IPS-NIHi7 (cell line): ENCODE data around the gene TRAF3.
"Not testable (repeated sequence)": the region's sequence is repeated elsewhere in the genome, so short reads cannot be mapped to it uniquely, and the experiment has no call there.

Source experiments
- DNase-seq: peaks from one replicate; pipeline ENCODE4 v3.0.0; 2012; ENCODE audit warnings: mixed read lengths; ENCODE audit errors: extremely low spot score

Gene TRAF3

DNA sequence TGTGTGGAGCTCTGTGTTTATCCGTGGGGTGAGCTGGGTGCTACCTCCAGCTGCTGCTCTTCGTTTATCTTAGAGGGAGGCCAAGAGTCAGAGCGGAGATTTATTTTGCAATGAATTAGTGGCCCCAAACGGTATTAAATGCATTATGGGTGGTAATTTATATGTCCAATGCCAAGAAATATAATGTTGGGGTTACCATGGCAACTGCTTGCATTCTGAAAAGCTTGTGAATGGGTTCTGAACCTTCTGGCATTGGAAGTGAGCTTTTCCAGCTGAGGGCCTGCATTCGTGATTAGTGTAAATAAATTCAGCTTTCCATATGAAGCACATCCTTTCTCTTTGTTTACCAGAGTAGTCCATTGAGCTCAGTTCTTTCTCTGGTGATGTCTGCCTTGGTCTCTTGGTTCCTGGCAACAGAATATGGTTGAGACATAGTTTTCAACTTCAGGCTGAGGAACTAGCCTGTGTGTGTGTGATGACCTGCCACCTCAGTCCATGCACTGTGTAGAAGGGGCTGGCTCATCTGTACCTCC is 51.8 kb downstream of the TRAF3 start:
- no peak for DNase-seq

DNA sequence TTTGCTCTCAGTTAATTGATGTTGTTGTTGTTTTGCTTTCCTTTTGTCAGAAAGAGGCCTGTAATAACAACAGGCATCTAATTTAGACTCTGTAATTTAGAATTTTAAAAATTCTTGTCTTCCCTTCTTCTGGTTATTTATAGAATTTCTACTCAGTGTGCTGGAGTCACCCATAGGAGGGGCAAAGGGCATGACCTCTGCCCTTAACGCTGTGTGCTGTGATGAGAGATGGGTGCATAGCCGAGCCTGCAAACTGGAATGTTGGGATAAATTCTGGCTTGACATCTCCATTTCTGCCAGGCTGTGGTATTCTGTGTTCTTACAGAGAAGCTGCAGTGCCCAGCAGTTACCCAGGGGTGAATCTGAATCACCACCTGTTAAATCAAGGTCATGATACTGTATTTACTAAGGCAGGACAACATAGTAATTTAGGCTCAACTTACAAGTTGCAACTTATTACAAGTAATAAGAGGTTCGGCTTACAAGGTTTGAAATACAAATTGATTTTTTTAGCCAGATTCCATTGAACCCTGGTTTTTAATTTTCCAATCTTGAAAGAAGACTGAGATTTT is 53.3 kb downstream of the TRAF3 start:
- DNase-seq, result no peak

DNA sequence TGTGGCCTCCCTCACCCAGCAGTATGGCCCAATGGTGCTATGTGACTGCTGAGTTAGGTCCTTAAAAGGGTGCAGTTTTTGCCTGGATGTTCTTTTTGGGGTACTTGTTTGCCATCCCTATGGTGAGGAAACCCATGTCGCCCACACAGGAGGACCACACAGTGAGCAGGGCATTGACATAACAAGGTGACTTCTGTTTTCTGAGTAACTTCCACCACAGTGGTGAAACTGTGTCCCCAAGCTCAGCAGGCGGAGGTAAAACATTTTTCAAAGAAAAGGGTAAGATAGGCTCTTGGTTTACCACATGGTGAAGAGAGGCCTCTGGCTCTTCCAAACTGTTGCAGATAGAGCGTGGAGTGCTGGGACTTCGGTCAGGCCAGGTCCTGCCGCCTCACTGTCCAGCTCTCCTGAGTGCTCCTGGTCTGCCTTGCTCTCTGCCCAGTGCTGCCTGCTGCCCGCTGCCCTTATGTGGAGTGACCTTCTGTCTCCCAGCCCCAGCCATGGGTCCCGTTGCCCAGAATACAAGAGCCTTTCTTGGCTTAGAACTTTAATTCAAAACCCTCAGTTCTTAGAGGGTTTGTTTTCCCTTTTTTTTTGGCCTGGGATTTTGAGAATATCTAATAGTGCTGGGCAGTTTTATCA is 54.0 kb downstream of the TRAF3 start:
- DNase-seq, result no peak

DNA sequence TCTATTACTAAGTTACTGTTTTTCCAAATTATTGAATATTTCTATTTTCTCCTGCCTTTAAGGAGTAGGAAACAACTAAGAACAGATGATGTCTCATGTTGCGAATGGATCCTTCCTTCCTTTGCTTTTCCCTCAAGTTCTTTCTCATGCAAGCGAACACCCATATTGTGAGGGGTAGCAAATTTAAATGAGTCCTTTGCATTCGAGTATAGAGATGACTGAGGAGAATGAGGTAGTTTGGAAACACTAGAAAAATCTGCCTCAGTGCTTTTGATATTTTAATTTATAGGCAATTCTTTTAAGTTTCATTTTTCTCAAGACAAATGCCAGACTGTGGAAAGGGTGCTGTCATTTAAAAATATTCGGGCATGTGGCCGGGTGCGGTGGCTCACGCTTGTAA is 56.1 kb downstream of the TRAF3 start:
- DNase-seq, result no peak

DNA sequence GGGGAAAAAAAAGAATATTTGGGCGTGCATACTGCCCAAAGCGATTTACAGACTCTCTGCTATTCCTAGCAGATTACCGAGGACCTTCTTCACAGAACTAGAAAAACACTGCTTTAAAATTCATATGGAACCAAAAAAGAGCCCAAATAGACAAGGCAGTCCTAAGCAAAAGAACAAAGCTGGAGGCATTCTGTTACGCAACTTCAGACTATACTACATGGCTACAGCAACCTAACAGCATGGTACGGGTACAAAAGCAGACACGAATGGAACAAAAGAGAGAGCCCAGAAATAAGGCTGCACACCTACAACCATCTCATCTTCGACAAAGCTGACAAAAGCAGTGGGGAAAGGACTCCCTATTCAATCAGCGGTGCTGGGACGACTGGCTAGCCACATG is 56.7 kb downstream of the TRAF3 start:
- DNase-seq, result no peak

DNA sequence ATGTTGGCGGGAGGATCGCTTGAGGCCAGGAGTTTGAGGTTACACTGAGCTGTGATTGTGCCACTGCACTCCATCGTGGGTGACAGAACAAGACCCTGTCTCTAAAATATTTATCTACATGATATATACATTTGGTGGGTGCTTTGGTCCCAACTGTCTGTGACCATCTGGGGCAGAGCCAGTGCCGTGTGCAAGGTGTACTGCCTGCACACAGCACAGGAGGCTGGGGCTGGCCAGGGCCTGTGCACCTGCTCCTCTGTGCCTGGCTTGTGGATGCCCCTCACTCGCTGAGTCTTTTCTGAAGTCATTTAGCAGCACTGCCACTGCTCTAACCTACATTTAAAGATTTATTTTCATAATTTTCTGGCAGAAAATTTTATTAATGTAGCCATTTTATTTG is 58.7 kb downstream of the TRAF3 start:
- no peak for DNase-seq

DNA sequence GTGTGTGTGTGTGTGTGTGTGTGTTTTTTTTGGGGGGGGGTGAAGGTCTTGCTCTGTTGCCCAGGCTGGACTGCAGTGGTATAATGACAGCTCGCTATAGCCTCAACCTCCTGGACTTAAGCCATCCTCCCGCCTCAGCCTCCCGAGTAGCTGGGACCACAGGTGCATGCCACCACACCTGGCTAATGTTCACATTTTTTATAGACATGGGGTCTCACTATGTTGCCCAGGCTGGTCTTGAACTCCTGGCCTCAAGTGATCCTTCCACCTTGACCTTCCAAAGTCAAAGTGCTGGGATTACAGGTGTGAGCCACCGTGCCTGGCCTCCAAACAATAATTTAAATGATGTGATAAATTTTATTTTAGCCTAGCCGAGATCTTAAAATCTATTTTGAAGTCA is 59.9 kb downstream of the TRAF3 start:
- not testable (repeated sequence) for DNase-seq

DNA sequence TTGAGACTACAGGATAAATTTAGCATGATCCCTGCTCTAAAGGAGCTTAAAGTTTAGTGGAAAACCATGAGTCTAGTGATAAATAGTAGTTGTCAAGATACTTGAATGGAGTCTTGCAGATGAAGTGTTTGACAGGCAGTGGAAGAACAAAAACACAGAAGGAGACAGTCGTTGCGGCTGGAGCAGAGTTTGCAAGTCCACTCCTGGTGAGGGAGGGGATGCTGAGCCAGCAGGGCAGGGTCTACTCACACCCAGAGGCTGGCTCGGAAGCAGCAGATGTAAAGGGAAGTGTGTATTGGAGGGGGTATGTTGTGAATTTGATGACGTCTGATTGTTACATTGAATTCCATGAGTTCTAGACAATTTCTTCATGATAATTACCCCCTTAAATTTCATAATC is 61.3 kb downstream of the TRAF3 start:
- DNase-seq, result no peak

DNA sequence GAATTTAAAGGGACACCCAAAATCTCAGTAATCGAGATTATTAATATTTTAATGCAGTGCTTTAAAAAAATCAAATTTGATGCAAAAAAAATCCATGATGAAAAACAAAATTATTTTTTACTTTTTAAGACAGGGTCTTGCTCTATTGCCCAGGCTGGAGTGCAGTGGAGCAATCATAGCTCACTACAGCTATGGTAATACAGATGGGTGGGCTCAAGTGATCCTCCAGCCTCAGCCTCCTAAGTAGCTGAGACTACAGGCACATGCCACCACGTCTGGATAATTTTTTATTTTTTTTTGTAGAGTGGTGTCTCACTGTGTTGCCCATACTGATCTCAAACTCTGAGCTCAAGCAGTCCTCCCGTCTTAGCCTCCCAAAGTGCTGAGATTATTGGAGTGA is 62.9 kb downstream of the TRAF3 start:
- no peak for DNase-seq

DNA sequence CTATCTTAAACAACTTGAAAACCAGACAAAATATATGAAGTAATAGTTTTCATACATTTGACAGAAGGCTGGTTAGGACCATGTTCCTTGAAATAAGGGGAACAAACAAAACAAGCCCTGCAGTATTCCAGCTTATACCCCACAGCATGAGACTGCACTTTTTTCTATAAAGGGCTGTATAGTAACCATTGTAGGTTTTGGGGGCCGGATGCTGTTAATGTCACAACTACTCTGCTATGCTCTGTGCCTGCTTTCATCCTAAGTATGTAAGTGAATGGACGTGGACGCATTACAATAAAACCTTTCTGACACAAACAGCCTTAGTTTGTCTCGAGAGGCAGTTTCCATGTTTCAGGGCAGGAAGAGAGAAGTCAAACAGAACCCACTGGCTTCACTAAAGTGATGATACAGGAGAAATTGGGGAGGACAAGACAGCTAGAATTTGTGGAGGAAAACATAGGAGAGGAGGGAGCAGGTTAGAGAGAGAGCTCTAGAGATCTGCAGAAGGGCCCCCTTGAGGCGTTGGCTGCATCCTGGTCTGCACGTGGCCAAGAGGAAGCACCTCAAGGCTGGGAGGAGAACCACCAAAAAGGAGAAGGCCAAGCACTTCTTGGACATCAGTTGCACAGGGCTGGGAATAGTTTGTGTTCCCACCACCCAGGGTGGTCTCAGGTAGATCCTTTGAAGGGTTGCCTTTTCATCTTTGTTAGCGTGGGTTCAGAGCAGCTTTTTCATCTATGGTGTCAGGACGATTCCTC is 63.7 kb downstream of the TRAF3 start:
- no peak for DNase-seq

DNA sequence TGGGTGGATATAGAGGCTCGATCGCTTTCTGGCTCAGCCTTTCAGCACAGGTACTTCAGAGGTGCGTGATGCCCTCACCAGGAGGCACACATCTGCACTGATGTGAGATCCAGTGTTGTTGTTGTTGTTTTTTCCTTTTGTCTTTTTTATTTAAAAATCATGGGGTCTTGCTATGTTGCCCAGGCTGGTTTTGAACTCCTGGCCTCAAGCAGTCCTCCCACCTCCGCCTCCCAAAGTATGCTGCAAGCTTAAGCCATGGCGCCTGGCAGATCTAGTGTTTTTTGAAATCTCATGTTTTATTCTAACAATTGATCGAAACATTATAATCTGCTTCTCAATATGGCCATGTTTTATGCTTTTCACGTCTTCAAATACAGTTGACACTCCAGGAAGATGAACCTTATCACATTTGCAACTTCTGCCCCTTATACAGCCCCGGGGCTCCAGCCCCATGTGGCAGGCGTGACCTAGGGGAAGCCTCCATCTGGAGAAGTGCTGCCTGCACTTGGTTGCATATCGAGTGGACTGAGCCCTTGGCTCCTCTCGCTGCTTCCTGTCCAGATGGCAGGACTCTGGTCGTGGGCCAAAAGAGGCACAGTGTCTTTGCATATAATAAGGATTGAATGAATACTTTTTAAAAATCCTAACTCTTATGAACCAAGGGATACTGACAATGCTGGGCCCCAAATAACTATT is 71.7 kb downstream of the TRAF3 start:
- DNase-seq, result no peak

DNA sequence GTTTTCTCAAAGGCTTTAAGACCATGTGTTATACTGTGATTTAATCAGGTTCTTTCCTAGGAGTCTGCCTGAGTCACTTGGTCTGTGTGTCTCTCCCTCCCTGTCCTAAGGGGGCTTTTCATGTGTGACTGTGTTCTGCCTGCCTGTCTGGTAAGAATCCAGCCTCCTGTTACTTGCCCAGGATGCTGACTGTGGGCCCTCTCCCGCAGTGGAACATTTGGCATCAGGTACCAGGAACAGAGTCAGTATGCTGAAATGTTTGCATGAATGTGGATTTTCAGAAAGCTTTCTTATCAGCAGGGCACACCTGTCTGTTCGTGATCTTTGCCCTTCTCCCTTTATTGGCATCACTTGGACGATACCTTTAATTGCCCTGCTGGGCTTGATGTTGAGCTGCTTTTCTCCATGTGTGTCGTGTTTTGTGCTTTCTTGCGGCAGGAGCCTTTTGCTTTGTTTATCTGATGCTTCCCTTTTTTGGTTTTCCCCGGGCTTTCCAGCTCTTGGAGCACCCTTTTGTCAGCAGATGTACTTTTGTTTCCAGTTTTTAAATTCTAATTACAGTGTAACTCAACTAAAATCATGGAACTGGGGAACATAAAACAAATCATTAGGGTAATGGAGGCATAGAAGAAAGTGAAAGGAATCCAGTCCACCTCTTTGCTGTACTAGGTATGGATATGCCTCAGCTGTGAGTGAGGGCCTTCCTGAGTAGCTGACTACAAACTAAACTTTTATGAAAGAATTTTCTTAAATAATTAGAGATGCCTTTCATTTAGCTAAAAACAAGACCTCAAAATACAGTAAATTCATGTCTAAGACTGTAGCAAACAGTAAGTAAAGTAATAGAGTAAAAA is 72.5 kb downstream of the TRAF3 start:
- DNase-seq, result no peak

DNA sequence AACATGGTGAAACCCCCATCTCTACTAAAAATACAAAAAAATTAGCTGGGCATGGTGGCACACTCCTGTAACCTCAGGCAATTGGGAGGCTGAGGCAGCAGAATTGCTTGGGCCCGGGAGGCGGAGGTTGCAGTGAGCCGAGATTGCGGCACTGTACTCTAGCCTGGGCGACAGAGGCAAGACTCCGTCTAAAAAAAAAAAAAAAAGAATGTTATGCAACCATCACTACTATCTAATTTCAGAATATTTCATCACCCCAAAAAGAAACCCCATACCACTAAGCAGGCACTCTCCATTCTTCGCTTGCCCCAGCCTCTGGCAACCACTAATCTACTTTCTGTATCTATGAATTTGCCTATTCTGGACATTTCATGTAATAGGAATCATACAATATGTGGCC is 76.4 kb downstream of the TRAF3 start:
- no peak for DNase-seq

DNA sequence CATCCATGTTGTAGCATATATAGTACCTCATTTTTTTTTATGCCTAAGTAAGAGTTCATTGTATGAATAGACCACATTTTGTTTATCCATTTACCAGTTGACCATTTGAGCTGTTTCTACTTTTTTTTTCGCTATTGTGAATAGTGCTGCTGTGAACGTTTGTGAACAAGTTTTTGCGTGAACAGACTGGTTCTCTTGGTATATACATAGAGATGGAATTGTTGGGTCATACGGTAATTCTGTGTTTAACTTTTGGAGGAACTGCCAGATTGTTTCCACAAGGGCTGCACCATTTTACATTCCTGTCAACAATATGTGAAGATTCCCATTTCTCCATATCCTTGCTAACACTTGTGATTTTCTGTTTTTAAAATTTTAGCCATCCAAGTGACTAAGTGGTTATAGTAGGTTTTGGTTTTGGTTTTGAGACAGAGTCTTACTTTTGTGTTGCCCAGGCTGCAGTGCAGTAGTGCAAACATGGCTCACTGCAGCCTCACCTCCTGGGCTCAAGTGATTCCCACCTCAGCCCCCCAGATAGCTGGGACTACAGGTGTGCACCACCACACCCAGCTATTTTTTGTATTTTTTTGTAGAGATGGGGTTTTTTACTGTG is 76.9 kb downstream of the TRAF3 start:
- DNase-seq, result no peak

DNA sequence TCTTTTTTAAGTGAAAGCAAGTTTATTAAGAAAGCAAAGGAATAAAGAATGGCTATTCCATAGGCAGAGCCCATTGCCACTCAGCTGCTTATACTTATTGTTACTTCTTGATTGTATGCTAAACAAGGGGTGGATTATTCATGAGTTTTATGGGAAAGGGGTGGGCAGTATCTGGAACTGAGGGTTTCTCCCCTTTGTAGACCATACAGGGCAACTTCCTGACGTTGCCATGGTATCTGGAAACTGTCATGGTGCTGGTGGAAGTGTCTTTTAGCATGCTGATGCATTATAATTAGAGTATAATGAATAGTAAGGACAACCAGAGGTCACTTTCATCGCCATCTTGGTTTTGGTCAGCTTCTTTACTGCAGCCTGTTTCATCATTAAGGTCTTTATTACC is 78.9 kb downstream of the TRAF3 start:
- DNase-seq, result no peak

DNA sequence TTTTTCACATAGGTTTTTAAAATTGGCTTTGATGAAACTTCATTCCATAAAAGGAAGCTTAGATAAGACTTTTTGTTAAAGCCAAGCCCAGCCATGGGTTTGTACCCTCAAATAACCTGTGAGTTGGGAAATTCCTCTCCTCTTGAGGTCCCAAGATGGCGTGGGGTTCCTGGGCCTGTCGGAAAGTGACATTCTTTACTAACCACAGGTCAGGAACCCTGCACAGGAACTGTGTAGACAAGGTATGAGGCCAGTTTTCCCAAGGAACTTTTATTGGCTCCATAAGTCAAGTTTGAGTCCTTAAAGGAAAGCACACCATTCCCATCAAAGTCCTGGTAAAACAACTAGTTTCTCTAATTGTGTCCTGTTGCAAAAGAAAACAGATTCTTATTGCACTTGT is 80.2 kb downstream of the TRAF3 start:
- DNase-seq, result no peak

DNA sequence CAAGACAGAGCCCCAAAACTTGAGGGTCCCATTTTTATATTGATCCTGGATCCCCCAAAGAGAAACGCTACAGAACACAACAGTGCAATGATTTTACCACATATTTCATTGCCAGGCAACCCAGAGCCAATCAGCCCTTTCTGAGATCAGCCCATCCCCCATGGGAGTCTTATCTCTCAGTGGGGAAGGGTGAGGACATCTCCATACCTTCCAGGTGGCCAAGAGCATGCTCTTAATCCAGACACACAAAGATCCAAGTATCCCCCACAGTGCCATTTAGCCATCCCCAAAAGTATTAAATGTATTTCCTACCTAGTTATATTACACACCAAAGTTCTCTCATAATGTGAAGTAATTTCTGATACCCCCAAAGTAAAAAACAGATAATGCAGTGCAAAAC is 82.7 kb downstream of the TRAF3 start:
- no peak for DNase-seq

DNA sequence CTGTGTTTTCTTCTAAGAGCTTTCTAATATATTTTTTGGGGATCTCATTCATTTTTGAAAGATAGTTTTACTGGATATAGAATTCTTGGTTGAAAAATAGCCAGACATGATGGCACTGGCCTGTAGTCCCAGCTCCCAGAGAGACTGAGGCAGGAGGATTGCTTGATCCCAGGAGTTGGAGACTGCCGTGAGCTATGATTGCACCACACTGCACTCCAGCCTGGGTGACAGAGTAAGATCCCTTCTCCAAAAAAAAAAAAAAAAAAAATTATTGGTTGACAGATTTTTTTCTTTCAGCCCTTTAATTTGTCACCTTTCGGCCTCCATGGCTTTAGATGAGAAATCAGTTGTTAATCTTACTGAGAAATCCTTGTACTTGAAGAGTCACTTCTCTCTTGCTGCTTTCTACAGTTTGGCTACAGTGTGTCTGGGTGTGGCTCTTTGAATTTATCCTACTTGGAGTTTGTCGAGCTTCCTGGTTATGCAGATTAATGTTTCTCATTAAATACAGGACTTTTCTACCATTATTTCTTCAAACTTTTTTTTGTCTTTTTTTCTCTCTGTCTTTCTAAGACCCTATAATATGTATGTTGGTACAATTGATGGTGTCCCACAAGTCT is 85.0 kb downstream of the TRAF3 start:
- no peak for DNase-seq

DNA sequence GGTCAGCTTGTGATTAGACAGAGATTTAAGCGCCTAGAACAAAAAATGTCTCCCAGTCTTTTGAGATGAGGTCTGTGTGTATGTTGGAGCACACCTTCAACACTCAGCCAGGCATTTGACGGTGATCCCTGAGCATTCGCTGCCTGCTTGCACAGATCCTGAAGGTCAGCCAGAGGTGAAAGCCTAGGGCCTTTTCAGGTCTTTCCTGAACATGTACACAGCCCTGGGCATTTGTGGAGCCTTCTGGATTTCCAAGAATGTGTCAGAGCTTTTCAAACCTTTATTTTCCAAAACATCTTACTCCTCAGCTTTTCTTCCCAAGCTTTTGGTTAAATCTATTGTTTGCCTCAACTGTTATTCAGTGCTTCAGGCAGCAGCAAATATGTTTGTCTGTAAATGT is 86.1 kb downstream of the TRAF3 start:
- DNase-seq, result no peak

DNA sequence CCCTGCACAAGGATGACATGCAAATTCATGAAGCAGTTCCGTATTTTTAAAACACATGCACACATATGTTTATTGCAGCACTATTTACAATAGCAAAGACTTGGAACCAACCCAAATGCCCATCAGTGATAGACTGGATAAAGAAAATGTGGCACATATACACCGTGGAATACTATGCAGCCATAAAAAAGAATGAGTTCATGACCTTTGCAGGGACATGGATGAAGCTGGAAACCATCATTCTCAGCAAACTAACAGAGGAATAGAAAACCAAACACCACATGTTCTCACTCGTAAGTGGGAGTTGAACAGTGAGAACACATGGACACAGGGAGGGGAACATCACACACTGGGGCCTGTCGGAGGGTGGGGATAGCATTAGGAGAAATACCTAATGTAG is 88.7 kb downstream of the TRAF3 start:
- DNase-seq, result not testable (repeated sequence)
